ENCODE measurements around the gene TTC3.

Gene TTC3

GRCh38 chr21:37153196-37153934 is 80.3 kb downstream of the TTC3 start:
- CTCF ChIA-PET, result no interaction called here
- no peak for DNase-seq (ENCODE audit: extremely low spot score)
- TF ChIP-seq SP1 (IDR thresholded peaks at IDR 0.05) (no peak), FOXK2 (IDR thresholded peaks at IDR 0.05) (no peak)
- POLR2A ChIA-PET, result no interaction called here

GRCh38 chr21:37153935-37154350 is 80.9 kb downstream of the TTC3 start:
- no peak for DNase-seq (ENCODE audit: extremely low spot score)
- ChIA-PET POLR2A (no interaction called here), CTCF (no interaction called here)
- TF ChIP-seq ZNF384 (IDR thresholded peaks at IDR 0.05) (no peak), HDGF (IDR thresholded peaks at IDR 0.05; ENCODE audit: borderline replicate concordance) (no peak), FOXM1 (IDR thresholded peaks at IDR 0.05; ENCODE audit: borderline replicate concordance) (no peak), ARNT (IDR thresholded peaks at IDR 0.05) (no peak), CTBP1 (IDR thresholded peaks at IDR 0.05; ENCODE audit: borderline replicate concordance) (no peak), SUZ12 (IDR thresholded peaks at IDR 0.05) (no peak), ELF4 (IDR thresholded peaks at IDR 0.05) (no peak), BHLHE40 (IDR thresholded peaks at IDR 0.05; ENCODE audit: borderline replicate concordance) (no peak), FOXK2 (IDR thresholded peaks at IDR 0.05) (no peak), PKNOX1 (IDR thresholded peaks at IDR 0.05) (no peak), SP1 (IDR thresholded peaks at IDR 0.05) (no peak), TARDBP (IDR thresholded peaks at IDR 0.05) (no peak), FOXA1 (IDR thresholded peaks at IDR 0.05) (no peak), L3MBTL2 (conservative IDR thresholded peaks at IDR 0.05) (no peak), LEF1 (IDR thresholded peaks at IDR 0.05; ENCODE audit: borderline replicate concordance) (no peak), NFRKB (IDR thresholded peaks at IDR 0.05) (no peak)

GRCh38 chr21:37155186-37155585 is 82.1 kb downstream of the TTC3 start:
- ChIA-PET POLR2A (no interaction called here), CTCF (no interaction called here)
- TF ChIP-seq ELF4 (IDR thresholded peaks at IDR 0.05), result no peak
- TF ChIP-seq CTBP1 (IDR thresholded peaks at IDR 0.05; ENCODE audit: borderline replicate concordance), result no peak
- TF ChIP-seq ZNF384 (IDR thresholded peaks at IDR 0.05), result no peak
- no peak for TF ChIP-seq PKNOX1 (IDR thresholded peaks at IDR 0.05)
- no peak for TF ChIP-seq HDGF (IDR thresholded peaks at IDR 0.05; ENCODE audit: borderline replicate concordance)
- no peak for TF ChIP-seq FOXA1 (IDR thresholded peaks at IDR 0.05)
- no peak for TF ChIP-seq LEF1 (IDR thresholded peaks at IDR 0.05; ENCODE audit: borderline replicate concordance)
- no peak for TF ChIP-seq TARDBP (IDR thresholded peaks at IDR 0.05)
- no peak for TF ChIP-seq SUZ12 (IDR thresholded peaks at IDR 0.05)
- no peak for TF ChIP-seq FOXK2 (IDR thresholded peaks at IDR 0.05)
- TF ChIP-seq ARNT (IDR thresholded peaks at IDR 0.05), result no peak
- no peak for TF ChIP-seq BHLHE40 (IDR thresholded peaks at IDR 0.05; ENCODE audit: borderline replicate concordance)
- no peak for TF ChIP-seq L3MBTL2 (conservative IDR thresholded peaks at IDR 0.05)
- TF ChIP-seq SP1 (IDR thresholded peaks at IDR 0.05), result no peak
- TF ChIP-seq FOXM1 (IDR thresholded peaks at IDR 0.05; ENCODE audit: borderline replicate concordance), result no peak
- no peak for TF ChIP-seq NFRKB (IDR thresholded peaks at IDR 0.05)
- DNase-seq (ENCODE audit: extremely low spot score), result no peak

- no peak for TF ChIP-seq ZNF384 (IDR thresholded peaks at IDR 0.05)
- no peak for TF ChIP-seq ELF4 (IDR thresholded peaks at IDR 0.05)
- TF ChIP-seq ARNT (IDR thresholded peaks at IDR 0.05), result no peak
- TF ChIP-seq SUZ12 (IDR thresholded peaks at IDR 0.05), result no peak
- no peak for DNase-seq (ENCODE audit: extremely low spot score)
- ChIA-PET CTCF (no interaction called here), POLR2A (no interaction called here)
These were observed 84.9 kb downstream of the TTC3 start for GRCh38 chr21:37157938-37158337.

GRCh38 chr21:37159053-37159776 is 86.2 kb downstream of the TTC3 start:
- ChIA-PET CTCF (no interaction called here), POLR2A (no interaction called here)
- TF ChIP-seq ELF4 (IDR thresholded peaks at IDR 0.05) (no peak), TARDBP (IDR thresholded peaks at IDR 0.05) (no peak), L3MBTL2 (conservative IDR thresholded peaks at IDR 0.05) (no peak), ARNT (IDR thresholded peaks at IDR 0.05) (no peak), SP1 (IDR thresholded peaks at IDR 0.05) (no peak), CTBP1 (IDR thresholded peaks at IDR 0.05; ENCODE audit: borderline replicate concordance) (no peak), BHLHE40 (IDR thresholded peaks at IDR 0.05; ENCODE audit: borderline replicate concordance) (no peak), FOXA1 (IDR thresholded peaks at IDR 0.05) (no peak), ZNF384 (IDR thresholded peaks at IDR 0.05) (no peak)
- no peak for DNase-seq (ENCODE audit: extremely low spot score)

- no peak for DNase-seq (ENCODE audit: extremely low spot score)
- TF ChIP-seq SP1 (IDR thresholded peaks at IDR 0.05), result no peak
- no peak for TF ChIP-seq FOXK2 (IDR thresholded peaks at IDR 0.05)
- TF ChIP-seq FOXM1 (IDR thresholded peaks at IDR 0.05; ENCODE audit: borderline replicate concordance), result no peak
- TF ChIP-seq CTBP1 (IDR thresholded peaks at IDR 0.05; ENCODE audit: borderline replicate concordance), result no peak
- no peak for TF ChIP-seq ARNT (IDR thresholded peaks at IDR 0.05)
- no peak for TF ChIP-seq HDGF (IDR thresholded peaks at IDR 0.05; ENCODE audit: borderline replicate concordance)
- TF ChIP-seq ZNF384 (IDR thresholded peaks at IDR 0.05), result no peak
- TF ChIP-seq FOXA1 (IDR thresholded peaks at IDR 0.05), result no peak
- no peak for TF ChIP-seq SUZ12 (IDR thresholded peaks at IDR 0.05)
- no peak for TF ChIP-seq PKNOX1 (IDR thresholded peaks at IDR 0.05)
- no peak for TF ChIP-seq TARDBP (IDR thresholded peaks at IDR 0.05)
- no peak for TF ChIP-seq BHLHE40 (IDR thresholded peaks at IDR 0.05; ENCODE audit: borderline replicate concordance)
- ChIA-PET CTCF (no interaction called here), POLR2A (no interaction called here)
These were observed 86.9 kb downstream of the TTC3 start for GRCh38 chr21:37159949-37160348.
